Endodermal cell (in vitro differentiated cells): ENCODE measurements around the gene MED13L. TPM values are rescaled to one million over a fixed set of nuclear protein-coding genes. Genes with fewer than 3 reads are reported as not detected.

Experiments
- DNase-seq: peaks from one replicate; pipeline ENCODE4 v3.0.0-alpha.2; 2017
- H3K27ac ChIP-seq: 2 replicates; pipeline ENCODE4 v1.5.1; 2013; ENCODE audit warnings: mild to moderate bottlenecking, low read depth, low read length, moderate library complexity
- H3K27me3 ChIP-seq: 2 replicates; pipeline ENCODE4 v1.6.1; 2013; ENCODE audit warnings: mild to moderate bottlenecking, low read length, moderate library complexity; ENCODE audit not compliant: insufficient read depth, control insufficient read depth, poor library complexity, severe bottlenecking
- H3K36me3 ChIP-seq: 2 replicates; pipeline ENCODE4 v1.7.0; 2013; ENCODE audit warnings: mild to moderate bottlenecking, low read length, moderate library complexity; ENCODE audit not compliant: control insufficient read depth, insufficient read depth
- H3K4me1 ChIP-seq: one replicate; pipeline ENCODE4 v1.7.0; 2013; ENCODE audit warnings: low read length; ENCODE audit not compliant: control insufficient read depth, insufficient read depth
- H3K4me3 ChIP-seq: 2 replicates; pipeline ENCODE4 v1.5.1; 2013; ENCODE audit warnings: mild to moderate bottlenecking, low read length, moderate library complexity
- H3K9ac ChIP-seq: 2 replicates; pipeline ENCODE4 v1.6.1; 2013; ENCODE audit warnings: mild to moderate bottlenecking, low read length, moderate library complexity; ENCODE audit not compliant: poor library complexity, severe bottlenecking; ENCODE audit errors: extremely low read depth
- H3K9me3 ChIP-seq: 2 replicates; pipeline ENCODE4 v1.6.1; 2013; ENCODE audit warnings: mild to moderate bottlenecking, low read length, moderate library complexity; ENCODE audit not compliant: control insufficient read depth
- H3K27ac Mint-ChIP-seq: 2 replicates; pipeline ENCODE4 v1.8.0; 2020; ENCODE audit warnings: mixed read lengths
- H3K27me3 Mint-ChIP-seq: 2 replicates; pipeline ENCODE4 v1.8.0; 2021; ENCODE audit warnings: mild to moderate bottlenecking, mixed read lengths; ENCODE audit not compliant: insufficient read depth
- H3K36me3 Mint-ChIP-seq: 2 replicates; pipeline ENCODE4 v1.8.0; 2020; ENCODE audit warnings: low read depth, mixed read lengths
- H3K4me1 Mint-ChIP-seq: 2 replicates; pipeline ENCODE4 v1.8.0; 2020; ENCODE audit warnings: mixed read lengths
- H3K4me3 Mint-ChIP-seq: 2 replicates; pipeline ENCODE4 v1.8.0; 2020; ENCODE audit warnings: mild to moderate bottlenecking, moderate library complexity, mixed read lengths
- H3K9me3 Mint-ChIP-seq: 2 replicates; pipeline ENCODE4 v1.8.0; 2020; ENCODE audit warnings: mild to moderate bottlenecking, mixed read lengths
- CTCF ChIP-seq: fragments of 200-600 bp; sonication (generic); conservative IDR thresholded peaks from 2 replicates; pipeline ENCODE4 v1.5.0; 2021; ENCODE audit warnings: antibody characterized with exemption, mild to moderate bottlenecking
- whole genome bisulfite sequencing, 2 experiments: methylation state at CpG; one replicate each; pipeline versions ENCODE4 v1.1.5 to v1.1.7; 2013; ENCODE audit warnings: missing lambda C conversion rate in 2 of 2, mixed read lengths in 1 of 2; ENCODE audit not compliant: insufficient coverage in 1 of 2, insufficient read length in 1 of 2; 5-methylcytosine and 5-hydroxymethylcytosine counted together
- total RNA-seq, 2 donors: library from RNA; stranded (reverse); fragmentation: NEBNext Ultra II Directional in 1 of 2; extraction: Animal tissue kit (Norgen Biotek cat#: 25700) in 1 of 2; gene quantifications; 2 replicates in 1 of 2; 3 replicates in 1 of 2; pipeline ENCODE4 v1.2.1, GENCODE V29; 2021

The MED13L gene
- total RNA-seq, 2 donors from 2014 or later, result 101 to 111 TPM

- Histone ChIP-seq H3K4me3 (no peak overlapping the region), H3K9ac (no peak overlapping the region), H3K4me1 (peaks cover 11% of the 10 kb centered on the region), H3K9me3 (no peaks in the 10 kb centered on the region), H3K36me3 (no peaks in the 10 kb centered on the region), H3K27ac (no peak overlapping the region), H3K27me3 (no peaks in the 10 kb centered on the region)
- peak overlapping the region; percentile 83 for H3K27ac Mint-ChIP-seq
- no peaks in the 10 kb centered on the region for H3K36me3 Mint-ChIP-seq
- H3K4me1 Mint-ChIP-seq, result peaks cover 40% of the 10 kb centered on the region
- no peak for DNase-seq
- no peak overlapping the region for H3K4me3 Mint-ChIP-seq
- no peak for TF ChIP-seq CTCF
- no peaks in the 10 kb centered on the region for H3K27me3 Mint-ChIP-seq
- no peaks in the 10 kb centered on the region for H3K9me3 Mint-ChIP-seq
Observed at GRCh38 chr12:116138781-116139180, 138.7 kb downstream of the MED13L start.

GRCh38 chr12:116138364-116138763 is 139.1 kb downstream of the MED13L start:
- Histone ChIP-seq H3K4me1 (peaks cover 7% of the 10 kb centered on the region), H3K9ac (no peak overlapping the region), H3K27ac (no peak overlapping the region), H3K4me3 (no peak overlapping the region), H3K9me3 (no peaks in the 10 kb centered on the region), H3K27me3 (no peaks in the 10 kb centered on the region), H3K36me3 (no peaks in the 10 kb centered on the region)
- H3K36me3 Mint-ChIP-seq, result no peaks in the 10 kb centered on the region
- peak overlapping the region; percentile 65 for H3K27ac Mint-ChIP-seq
- H3K9me3 Mint-ChIP-seq, result no peaks in the 10 kb centered on the region
- H3K4me1 Mint-ChIP-seq, result peaks cover 40% of the 10 kb centered on the region
- DNase-seq, result no peak
- no peak overlapping the region for H3K4me3 Mint-ChIP-seq
- H3K27me3 Mint-ChIP-seq, result no peaks in the 10 kb centered on the region
- no peak for TF ChIP-seq CTCF
- 79 to 96% methylated on average over 2 of the region's 2 CpGs for WGBS, 2 experiments

GRCh38 chr12:116137318-116137717 is 140.2 kb downstream of the MED13L start:
- Mint-ChIP-seq H3K4me3 (no peak overlapping the region), H3K27me3 (no peaks in the 10 kb centered on the region), H3K9me3 (no peaks in the 10 kb centered on the region), H3K36me3 (no peaks in the 10 kb centered on the region), H3K27ac (no peak overlapping the region), H3K4me1 (peaks cover 42% of the 10 kb centered on the region)
- Histone ChIP-seq H3K4me1 (peaks cover 3% of the 10 kb centered on the region), H3K27ac (no peak overlapping the region), H3K9me3 (no peaks in the 10 kb centered on the region), H3K9ac (no peak overlapping the region), H3K4me3 (no peak overlapping the region), H3K27me3 (no peaks in the 10 kb centered on the region), H3K36me3 (no peaks in the 10 kb centered on the region)
- TF ChIP-seq CTCF, result no peak
- WGBS, 2 experiments, result 94 to 100% methylated on average over 1 of the region's 2 CpGs
- DNase-seq, result no peak
